ENCODE data around the gene EID2B.

- no peak for TF ChIP-seq ZNF473 (tag by site-specific recombination; IDR thresholded peaks at IDR 0.05)
- no peak for TF ChIP-seq ZFP41 (tag by site-specific recombination; IDR thresholded peaks at IDR 0.05; ENCODE audit: borderline replicate concordance)
- TF ChIP-seq KLF16 (tag by site-specific recombination; IDR thresholded peaks at IDR 0.05): no peak
- TF ChIP-seq, protein P1, sequence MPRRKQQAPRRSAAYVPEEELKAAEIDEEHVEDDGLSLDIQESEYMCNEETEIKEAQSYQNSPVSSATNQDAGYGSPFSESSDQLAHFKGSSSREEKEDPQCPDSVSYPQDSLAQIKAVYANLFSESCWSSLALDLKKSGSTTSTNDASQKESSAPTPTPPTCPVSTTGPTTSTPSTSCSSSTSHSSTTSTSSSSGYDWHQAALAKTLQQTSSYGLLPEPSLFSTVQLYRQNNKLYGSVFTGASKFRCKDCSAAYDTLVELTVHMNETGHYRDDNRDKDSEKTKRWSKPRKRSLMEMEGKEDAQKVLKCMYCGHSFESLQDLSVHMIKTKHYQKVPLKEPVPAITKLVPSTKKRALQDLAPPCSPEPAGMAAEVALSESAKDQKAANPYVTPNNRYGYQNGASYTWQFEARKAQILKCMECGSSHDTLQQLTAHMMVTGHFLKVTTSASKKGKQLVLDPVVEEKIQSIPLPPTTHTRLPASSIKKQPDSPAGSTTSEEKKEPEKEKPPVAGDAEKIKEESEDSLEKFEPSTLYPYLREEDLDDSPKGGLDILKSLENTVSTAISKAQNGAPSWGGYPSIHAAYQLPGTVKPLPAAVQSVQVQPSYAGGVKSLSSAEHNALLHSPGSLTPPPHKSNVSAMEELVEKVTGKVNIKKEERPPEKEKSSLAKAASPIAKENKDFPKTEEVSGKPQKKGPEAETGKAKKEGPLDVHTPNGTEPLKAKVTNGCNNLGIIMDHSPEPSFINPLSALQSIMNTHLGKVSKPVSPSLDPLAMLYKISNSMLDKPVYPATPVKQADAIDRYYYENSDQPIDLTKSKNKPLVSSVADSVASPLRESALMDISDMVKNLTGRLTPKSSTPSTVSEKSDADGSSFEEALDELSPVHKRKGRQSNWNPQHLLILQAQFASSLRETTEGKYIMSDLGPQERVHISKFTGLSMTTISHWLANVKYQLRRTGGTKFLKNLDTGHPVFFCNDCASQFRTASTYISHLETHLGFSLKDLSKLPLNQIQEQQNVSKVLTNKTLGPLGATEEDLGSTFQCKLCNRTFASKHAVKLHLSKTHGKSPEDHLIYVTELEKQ (tag by site-specific recombination; IDR thresholded peaks at IDR 0.05; ENCODE audit: borderline replicate concordance): no peak
- TF ChIP-seq ZNF623 (tag by site-specific recombination; IDR thresholded peaks at IDR 0.05): no peak
- TF ChIP-seq, protein P2, sequence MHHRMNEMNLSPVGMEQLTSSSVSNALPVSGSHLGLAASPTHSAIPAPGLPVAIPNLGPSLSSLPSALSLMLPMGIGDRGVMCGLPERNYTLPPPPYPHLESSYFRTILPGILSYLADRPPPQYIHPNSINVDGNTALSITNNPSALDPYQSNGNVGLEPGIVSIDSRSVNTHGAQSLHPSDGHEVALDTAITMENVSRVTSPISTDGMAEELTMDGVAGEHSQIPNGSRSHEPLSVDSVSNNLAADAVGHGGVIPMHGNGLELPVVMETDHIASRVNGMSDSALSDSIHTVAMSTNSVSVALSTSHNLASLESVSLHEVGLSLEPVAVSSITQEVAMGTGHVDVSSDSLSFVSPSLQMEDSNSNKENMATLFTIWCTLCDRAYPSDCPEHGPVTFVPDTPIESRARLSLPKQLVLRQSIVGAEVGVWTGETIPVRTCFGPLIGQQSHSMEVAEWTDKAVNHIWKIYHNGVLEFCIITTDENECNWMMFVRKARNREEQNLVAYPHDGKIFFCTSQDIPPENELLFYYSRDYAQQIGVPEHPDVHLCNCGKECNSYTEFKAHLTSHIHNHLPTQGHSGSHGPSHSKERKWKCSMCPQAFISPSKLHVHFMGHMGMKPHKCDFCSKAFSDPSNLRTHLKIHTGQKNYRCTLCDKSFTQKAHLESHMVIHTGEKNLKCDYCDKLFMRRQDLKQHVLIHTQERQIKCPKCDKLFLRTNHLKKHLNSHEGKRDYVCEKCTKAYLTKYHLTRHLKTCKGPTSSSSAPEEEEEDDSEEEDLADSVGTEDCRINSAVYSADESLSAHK (tag by site-specific recombination; IDR thresholded peaks at IDR 0.05): no peak
- no peak for TF ChIP-seq ZNF529 (tag by site-specific recombination; IDR thresholded peaks at IDR 0.05; ENCODE audit: insufficient replicate concordance)
- TF ChIP-seq HOXA7 (CRISPR knock-in tag; IDR thresholded peaks at IDR 0.05; ENCODE audit: borderline replicate concordance): no peak
- TF ChIP-seq, protein P3, sequence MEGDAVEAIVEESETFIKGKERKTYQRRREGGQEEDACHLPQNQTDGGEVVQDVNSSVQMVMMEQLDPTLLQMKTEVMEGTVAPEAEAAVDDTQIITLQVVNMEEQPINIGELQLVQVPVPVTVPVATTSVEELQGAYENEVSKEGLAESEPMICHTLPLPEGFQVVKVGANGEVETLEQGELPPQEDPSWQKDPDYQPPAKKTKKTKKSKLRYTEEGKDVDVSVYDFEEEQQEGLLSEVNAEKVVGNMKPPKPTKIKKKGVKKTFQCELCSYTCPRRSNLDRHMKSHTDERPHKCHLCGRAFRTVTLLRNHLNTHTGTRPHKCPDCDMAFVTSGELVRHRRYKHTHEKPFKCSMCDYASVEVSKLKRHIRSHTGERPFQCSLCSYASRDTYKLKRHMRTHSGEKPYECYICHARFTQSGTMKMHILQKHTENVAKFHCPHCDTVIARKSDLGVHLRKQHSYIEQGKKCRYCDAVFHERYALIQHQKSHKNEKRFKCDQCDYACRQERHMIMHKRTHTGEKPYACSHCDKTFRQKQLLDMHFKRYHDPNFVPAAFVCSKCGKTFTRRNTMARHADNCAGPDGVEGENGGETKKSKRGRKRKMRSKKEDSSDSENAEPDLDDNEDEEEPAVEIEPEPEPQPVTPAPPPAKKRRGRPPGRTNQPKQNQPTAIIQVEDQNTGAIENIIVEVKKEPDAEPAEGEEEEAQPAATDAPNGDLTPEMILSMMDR (tag by site-specific recombination; IDR thresholded peaks at IDR 0.05): no peak
- TF ChIP-seq ZNF404 (tag by site-specific recombination; IDR thresholded peaks at IDR 0.05): no peak
- TF ChIP-seq SCRT1 (tag by site-specific recombination; IDR thresholded peaks at IDR 0.05; ENCODE audit: borderline replicate concordance): no peak
These were observed 36.6 kb downstream of the EID2B start for GRCh38 chr19:39496063-39496462.
